Skin epidermis (tissue), 12 donors: Measurements from ENCODE around the gene HPX.
"Not testable (repeated sequence)": the region's sequence is repeated elsewhere in the genome, so short reads cannot be mapped to it uniquely, and the experiment has no call there.

ENCODE experiments used
- H3K27ac ChIP-seq, 21 experiments: fragments of 200-600 bp; sonication (generic) in 11 of 21; one replicate each; pipeline ENCODE4 v1.5.0; 2020; ENCODE audit warnings: mild to moderate bottlenecking in 3 of 21, inconsistent platforms in 2 of 21, moderate library complexity in 2 of 21
- H3K4me3 ChIP-seq, 7 experiments: fragments of 200-600 bp; sonication (generic) in 2 of 7; one replicate each; pipeline ENCODE4 v1.5.0; 2020; ENCODE audit warnings: inconsistent platforms in 2 of 7, mild to moderate bottlenecking in 2 of 7, moderate library complexity in 1 of 7

Gene HPX

DNA sequence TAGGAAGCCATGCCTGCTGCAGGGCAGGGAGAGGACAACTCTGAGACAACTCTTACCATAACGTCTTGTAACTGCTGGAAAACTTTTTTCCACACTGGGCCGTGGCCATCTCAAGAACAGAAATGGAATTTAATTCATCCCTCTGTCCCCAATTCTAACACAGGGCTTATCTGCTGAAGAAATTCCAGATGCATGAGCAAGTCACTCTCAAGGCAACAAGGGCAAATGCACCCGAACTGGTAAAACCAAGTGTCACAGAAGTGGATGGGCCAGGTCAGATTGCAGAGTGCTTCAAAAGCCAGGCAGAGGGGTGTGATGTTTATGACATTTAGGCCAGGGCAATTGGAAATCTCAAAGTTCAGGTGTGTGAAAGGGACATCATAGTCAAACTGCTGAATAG, 43.2 kb downstream of the HPX start:
- Histone ChIP-seq H3K4me3 (no peak overlapping the region), H3K27ac (no peak overlapping the region)

DNA sequence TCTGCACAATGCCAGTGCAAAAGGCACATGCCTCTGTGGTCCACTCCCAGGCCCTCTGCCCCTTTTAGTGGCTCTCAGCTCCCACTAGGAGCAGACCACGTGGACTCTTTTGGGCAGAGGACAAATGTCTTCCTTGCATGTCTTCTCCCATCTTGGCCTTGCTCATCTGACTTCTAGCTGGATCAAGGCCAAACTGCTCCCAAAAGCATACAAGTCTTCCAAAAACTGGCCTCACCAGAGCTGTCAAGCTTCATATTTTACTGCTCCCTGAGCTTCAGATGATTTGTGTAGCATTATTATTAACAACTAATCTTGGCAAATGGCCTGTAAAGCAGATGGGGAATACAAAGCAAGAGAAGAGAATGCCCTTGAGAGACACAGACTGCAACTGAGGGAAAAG, 43.6 kb downstream of the HPX start:
- Histone ChIP-seq H3K4me3 (no peak overlapping the region), H3K27ac (no peak overlapping the region)

DNA sequence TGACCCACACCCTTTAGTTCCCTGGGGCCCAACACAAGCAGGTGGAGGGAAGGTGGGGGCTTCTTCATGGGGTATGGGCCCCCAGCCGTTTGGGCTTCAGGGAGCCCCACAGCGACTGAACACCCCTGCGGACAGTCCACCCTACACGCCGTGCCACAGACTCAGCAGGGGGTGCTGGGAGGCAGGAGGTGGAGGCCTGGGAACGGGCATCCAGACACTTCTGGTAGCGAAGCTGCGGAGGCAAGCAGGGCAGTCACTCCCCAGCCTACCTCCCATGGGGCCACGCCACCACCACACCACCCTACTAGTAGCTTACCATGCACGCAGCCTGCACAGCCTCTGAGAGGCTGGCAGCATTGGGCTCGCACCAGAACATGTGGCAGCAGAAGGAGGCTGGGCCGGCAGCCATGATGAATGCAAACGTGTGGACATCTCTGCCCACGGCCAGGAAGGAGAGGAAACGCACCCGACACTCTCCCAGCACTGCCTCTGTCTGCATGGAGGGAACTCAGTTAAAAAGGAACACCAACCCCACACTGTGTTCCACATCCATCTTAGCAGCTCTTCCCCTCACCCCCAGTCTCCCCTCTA, 45.2 kb downstream of the HPX start:
- Histone ChIP-seq H3K4me3 (no peak overlapping the region), H3K27ac (no peak overlapping the region)

DNA sequence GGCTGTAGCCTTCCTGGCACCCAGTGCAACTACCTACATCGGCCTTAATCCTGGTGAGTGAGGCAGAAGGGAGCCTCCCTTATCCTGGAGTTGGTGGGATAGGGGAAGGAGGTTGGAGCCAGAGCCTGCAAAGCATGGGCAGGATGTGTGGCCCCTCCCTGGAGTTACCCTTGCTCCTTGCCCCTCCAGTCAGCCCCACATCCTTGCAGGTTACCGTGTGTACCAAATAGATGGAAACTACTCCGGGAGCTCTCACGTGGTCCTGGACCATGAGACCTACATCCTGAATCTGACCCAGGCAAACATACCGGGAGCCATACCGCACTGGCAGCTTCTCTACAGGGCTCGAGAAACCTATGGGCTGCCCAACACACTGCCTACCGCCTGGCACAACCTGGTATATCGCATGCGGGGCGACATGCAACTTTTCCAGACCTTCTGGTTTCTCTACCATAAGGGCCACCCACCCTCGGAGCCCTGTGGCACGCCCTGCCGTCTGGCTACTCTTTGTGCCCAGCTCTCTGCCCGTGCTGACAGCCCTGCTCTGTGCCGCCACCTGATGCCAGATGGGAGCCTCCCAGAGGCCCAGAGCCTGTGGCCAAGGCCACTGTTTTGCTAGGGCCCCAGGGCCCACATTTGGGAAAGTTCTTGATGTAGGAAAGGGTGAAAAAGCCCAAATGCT, 46.7 kb downstream of the HPX start:
- H3K4me3 ChIP-seq = no peak overlapping the region
- no peak overlapping the region for H3K27ac ChIP-seq

DNA sequence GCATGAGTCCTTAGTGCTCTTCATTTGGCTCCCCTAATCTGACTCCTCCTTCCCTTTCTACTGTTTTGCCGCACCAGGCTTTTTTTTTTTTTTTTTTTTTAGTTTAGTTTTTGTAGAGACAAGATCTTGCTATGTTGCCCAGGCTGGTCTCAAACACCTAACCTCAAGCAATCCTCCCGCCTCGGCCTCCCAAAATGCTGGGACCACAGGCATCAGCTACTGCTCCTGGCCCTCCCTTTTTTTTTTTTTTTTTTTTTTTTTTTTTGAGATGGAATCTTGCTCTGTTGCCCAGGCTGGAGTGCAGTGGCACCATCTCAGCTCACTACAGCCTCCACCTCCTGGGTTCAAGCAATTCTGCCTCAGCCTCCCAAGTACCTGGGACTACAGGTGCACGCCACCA, 48.5 kb downstream of the HPX start:
- H3K4me3 ChIP-seq, H3K27ac ChIP-seq: not testable (repeated sequence)

DNA sequence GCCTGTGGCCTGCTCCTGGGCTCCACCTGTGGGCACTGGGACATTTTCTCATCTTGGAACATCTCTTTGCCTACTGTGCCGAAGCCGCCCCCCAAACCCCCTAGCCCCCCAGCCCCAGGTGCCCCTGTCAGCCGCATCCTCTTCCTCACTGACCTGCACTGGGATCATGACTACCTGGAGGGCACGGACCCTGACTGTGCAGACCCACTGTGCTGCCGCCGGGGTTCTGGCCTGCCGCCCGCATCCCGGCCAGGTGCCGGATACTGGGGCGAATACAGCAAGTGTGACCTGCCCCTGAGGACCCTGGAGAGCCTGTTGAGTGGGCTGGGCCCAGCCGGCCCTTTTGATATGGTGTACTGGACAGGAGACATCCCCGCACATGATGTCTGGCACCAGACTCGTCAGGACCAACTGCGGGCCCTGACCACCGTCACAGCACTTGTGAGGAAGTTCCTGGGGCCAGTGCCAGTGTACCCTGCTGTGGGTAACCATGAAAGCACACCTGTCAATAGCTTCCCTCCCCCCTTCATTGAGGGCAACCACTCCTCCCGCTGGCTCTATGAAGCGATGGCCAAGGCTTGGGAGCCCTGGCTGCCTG, 49.2 kb downstream of the HPX start:
- Histone ChIP-seq H3K4me3 (peak overlapping the region in 3 of 7 experiments; percentile 57 to 84 (median 59)), H3K27ac (peak overlapping the region in 8 of 21 experiments; percentile 25 to 96 (median 92))

DNA sequence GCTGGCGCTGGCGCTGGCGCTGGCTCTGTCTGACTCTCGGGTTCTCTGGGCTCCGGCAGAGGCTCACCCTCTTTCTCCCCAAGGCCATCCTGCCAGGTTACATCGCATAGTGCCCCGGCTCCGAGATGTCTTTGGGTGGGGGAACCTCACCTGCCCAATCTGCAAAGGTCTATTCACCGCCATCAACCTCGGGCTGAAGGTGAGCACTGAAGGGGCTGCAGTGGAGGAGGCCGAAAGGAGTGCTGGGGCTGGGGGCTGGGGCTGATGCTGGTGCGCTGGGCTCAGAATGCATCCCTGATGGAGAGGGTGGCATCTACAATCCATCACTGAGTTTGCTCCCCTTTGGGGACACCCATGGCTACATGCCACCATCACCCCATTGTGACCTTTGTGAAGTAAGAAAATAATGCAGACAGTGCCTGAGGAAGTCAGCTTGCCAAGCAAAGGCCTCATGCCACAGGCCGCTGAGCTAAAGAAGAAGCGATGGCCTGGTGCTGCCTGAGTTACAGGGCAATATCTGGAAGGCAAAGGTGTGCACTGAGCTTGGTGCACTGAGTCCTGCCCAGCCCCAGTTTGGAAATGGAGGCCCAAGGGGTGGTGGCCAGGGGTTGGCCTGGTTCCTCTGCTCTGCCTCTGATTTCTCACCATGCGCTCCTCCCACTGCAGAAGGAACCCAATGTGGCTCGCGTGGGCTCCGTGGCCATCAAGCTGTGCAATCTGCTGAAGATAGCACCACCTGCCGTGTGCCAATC, 49.9 kb downstream of the HPX start:
- Histone ChIP-seq H3K4me3 (peak overlapping the region; percentile 57 to 91 (median 80)), H3K27ac (peak overlapping the region; percentile 60 to 97 (median 92))

DNA sequence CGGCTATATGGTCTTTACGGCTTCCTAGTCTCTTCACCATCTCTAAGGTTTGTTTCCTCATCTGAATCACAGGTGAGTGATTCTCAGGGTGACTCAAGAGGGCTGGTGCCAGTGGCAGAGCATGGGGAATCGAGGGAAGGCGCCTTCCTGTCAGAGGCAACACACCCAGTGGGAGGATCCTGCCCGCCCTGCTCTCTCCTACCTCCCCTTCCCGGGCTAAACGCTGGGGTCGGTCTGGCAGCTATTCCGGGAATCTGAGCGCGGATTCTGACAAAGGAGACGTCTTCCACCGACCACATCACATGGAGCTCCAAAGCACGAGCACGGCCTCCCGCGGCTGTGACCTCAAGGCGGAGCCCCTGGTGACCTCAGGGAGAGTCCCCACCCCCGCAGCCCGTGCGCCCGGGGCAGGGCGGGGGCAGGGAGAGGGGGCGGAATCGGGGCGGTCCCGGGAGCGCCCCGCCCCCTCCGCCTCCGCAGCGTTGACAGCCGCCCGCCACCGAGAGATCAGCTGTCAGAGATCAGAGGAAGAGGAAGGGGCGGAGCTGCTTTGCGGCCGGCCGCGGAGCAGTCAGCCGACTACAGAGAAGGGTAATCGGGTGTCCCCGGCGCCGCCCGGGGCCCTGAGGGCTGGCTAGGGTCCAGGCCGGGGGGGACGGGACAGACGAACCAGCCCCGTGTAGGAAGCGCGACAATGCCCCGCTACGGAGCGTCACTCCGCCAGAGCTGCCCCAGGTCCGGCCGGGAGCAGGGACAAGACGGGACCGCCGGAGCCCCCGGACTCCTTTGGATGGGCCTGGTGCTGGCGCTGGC, 50.7 kb downstream of the HPX start, which contains the start of gene SMPD1:
Gene SMPD1 (plus strand): TSS at position 570 of the 813 bp plus-strand sequence. CDS start 125 bp downstream, at position 695.
- peak within 1 kb of the TSS; percentile 60 to 97 (median 92) for H3K27ac ChIP-seq
- peak within 1 kb of the TSS; percentile 57 to 91 (median 80) for H3K4me3 ChIP-seq

DNA sequence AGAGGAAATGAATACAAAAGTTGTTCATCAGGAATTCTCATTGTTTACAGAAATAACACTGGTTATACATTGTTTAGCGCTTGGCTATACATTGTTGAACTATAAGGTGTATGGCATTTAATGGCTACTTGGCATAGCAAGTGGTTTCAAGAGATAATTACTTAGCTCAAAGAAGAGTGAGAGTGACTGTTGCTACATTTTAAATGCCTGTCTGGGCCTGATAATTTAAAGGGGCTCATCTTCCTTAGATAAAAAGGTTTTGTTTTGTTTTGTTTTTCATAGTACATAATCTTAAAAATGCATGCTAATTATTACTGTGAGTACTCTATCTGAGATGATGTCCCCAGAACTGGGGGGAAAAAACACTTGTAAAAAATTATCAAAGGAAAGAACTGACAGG, 52.0 kb downstream of the HPX start:
- H3K27ac ChIP-seq = peak overlapping the region in 11 of 21 experiments; percentile 12 to 97 (median 92)
- no peak overlapping the region for H3K4me3 ChIP-seq

DNA sequence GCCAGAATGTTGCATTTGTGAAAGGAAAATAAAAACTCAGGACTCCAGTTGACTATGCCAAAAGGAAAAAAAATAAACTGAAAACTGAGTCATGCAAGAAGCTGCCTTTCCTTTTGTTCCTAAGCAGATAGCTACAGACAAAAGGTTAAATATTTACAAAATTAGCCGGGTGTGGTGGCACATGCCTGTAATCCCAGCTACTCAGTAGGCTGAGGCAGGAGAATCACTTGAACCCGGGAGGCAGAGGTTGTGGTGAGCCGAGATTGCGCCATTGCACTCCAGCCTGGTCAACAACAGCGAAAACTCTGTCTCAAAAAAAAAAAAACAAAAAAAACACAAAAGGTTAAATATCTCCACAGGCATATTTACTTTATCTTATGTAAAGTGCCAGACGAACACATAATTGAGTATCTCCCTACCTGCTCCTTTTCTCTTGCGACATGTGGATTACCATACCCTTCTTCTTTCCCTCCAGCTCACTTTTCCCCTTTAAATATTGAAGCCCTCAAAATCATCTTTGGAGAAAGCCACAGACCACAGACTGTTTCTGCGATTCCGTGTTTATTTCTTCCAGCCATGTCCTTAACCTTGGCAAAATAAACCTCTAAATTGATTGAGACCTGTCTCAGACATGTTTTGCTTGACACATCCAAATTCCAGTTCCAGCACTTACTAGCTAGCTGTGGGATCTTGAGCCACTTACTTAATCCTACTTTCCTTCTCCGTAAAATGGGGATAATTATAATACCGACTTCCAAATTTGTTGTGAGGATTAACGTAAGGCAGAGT, 52.8 kb downstream of the HPX start:
- no peak overlapping the region for H3K4me3 ChIP-seq
- peak overlapping the region in 7 of 21 experiments; percentile 7 to 97 (median 21) for H3K27ac ChIP-seq

DNA sequence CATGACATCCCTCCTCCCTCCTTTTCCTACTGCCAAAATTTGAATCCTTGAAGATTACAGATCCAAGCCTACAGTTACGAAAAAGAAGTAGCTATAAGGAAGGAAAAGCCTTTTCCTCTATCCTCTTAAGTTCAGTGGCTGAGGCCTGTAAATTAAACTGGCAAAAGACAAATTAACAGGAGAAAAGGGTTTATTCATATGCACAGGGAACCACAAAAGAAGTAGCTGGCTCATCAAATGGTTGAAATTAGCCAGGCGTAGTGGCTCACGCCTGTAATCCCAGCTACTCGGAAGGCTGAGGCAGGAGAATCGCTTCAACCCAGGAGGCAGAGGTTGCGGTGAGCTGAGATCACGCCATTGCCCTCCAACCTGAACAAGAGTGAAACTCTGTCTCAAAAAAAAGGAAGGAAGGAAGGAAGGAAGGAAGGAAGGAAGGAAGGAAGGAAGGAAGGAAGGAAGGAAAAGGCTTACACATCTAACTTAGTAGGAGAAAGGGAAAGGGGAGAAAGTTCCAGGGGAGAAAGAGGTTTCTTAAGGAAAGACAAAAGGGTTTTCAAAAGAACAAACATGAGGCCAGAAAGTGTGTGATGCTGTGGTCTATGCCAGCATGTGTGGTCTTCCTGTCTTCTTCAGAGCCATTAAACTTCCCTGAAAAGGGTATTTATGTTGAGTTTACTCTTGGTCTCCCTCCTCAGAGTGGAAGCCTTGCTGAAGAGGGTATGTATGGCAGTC, 55.6 kb downstream of the HPX start:
- H3K27ac ChIP-seq = no peak overlapping the region

More for the DNA sequence above, 55.6 kb downstream of the HPX start:
- no peak overlapping the region for H3K4me3 ChIP-seq
